ENCODE measurements around the gene CRIP2. TPM values are rescaled to one million over a fixed set of nuclear protein-coding genes. Genes with fewer than 3 reads are reported as not detected.

The CRIP2 gene
- total RNA-seq, 6 experiments from 2014 or later = 11.2 to 50.0 (median 27.5) TPM

- intact Hi-C loops (cut with DNase I) = no loop called here
- no peak overlapping the region for H3K4me3 ChIP-seq
- H3K27me3 ChIP-seq = no peaks in the 10 kb centered on the region
- H3K27ac ChIP-seq = no peak overlapping the region
- H3K36me3 ChIP-seq = peaks cover 0 to 12% (median 2%) of the 10 kb centered on the region in 4 donors
- no CpG with 5 or more reads among the region's 18 CpGs for WGBS (ENCODE audit: insufficient coverage, low coverage, low lambda C conversion rate, missing lambda C conversion rate)
- DNase-seq = no peak
- ATAC-seq = no peak
- H3K4me1 ChIP-seq = no peaks in the 10 kb centered on the region
- TF ChIP-seq, protein P1, sequence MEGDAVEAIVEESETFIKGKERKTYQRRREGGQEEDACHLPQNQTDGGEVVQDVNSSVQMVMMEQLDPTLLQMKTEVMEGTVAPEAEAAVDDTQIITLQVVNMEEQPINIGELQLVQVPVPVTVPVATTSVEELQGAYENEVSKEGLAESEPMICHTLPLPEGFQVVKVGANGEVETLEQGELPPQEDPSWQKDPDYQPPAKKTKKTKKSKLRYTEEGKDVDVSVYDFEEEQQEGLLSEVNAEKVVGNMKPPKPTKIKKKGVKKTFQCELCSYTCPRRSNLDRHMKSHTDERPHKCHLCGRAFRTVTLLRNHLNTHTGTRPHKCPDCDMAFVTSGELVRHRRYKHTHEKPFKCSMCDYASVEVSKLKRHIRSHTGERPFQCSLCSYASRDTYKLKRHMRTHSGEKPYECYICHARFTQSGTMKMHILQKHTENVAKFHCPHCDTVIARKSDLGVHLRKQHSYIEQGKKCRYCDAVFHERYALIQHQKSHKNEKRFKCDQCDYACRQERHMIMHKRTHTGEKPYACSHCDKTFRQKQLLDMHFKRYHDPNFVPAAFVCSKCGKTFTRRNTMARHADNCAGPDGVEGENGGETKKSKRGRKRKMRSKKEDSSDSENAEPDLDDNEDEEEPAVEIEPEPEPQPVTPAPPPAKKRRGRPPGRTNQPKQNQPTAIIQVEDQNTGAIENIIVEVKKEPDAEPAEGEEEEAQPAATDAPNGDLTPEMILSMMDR (IDR thresholded peaks at IDR 0.05) = no peak
- no peak for TF ChIP-seq POLR2A (IDR thresholded peaks at IDR 0.05)
- H3K9me3 ChIP-seq = no peaks in the 10 kb centered on the region
Observed at GRCh38 chr14:105458010-105458409, 16.6 kb upstream of the CRIP2 start.

- ATAC-seq (no peak), DNase-seq (no peak)
- 80% methylated on average over 1 of the region's 14 CpGs for WGBS (ENCODE audit: insufficient coverage, low coverage, low lambda C conversion rate, missing lambda C conversion rate)
- Histone ChIP-seq H3K27me3 (no peaks in the 10 kb centered on the region), H3K9me3 (no peaks in the 10 kb centered on the region), H3K4me3 (no peak overlapping the region), H3K36me3 (peaks cover 0 to 12% (median 4%) of the 10 kb centered on the region in 4 donors), H3K4me1 (no peaks in the 10 kb centered on the region), H3K27ac (no peak overlapping the region)
- intact Hi-C loops (cut with DNase I) = no loop called here
- TF ChIP-seq, protein P1 (IDR thresholded peaks at IDR 0.05) = no peak
- no peak for TF ChIP-seq POLR2A (IDR thresholded peaks at IDR 0.05)
Observed at GRCh38 chr14:105458571-105458970, 16.1 kb upstream of the CRIP2 start.

DNA sequence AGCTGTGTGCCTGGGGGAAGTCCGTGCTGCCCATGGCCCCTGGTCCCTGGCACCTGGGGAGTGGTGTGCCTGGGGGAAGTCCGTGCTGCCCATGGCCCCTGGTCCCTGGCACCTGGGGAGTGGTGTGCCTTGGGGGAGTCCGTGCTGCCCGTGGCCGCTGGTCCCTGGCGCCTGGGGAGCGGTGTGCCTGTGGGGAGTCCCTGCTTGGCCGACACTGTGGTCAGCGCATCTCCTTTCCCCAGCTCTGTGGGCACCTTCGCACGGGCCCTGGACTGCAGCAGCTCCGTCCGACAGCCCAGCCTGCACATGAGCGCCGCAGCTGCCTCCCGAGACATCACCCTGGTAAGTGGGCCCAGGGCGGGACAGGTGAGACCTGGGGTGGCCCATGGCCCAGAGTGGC, 14.5 kb upstream of the CRIP2 start:
- intact Hi-C loops (cut with DNase I) = no loop called here
- DNase-seq (no peak), ATAC-seq (no peak)
- TF ChIP-seq, protein P1 (IDR thresholded peaks at IDR 0.05) = no peak
- TF ChIP-seq POLR2A (IDR thresholded peaks at IDR 0.05) = no peak
- Histone ChIP-seq H3K27ac (no peak overlapping the region), H3K27me3 (no peaks in the 10 kb centered on the region), H3K9me3 (no peaks in the 10 kb centered on the region), H3K4me1 (no peaks in the 10 kb centered on the region), H3K36me3 (peaks cover 0 to 19% (median 8%) of the 10 kb centered on the region in 4 donors), H3K4me3 (no peak overlapping the region)
- 98% methylated on average over 6 of the region's 17 CpGs for whole genome bisulfite sequencing (ENCODE audit: insufficient coverage, low coverage, low lambda C conversion rate, missing lambda C conversion rate)

GRCh38 chr14:105460616-105461015, 14.0 kb upstream of the CRIP2 start:
- no peaks in the 10 kb centered on the region for H3K27me3 ChIP-seq
- intact Hi-C loops (cut with DNase I) = no loop called here
- 96% methylated on average over 12 of the region's 17 CpGs for WGBS (ENCODE audit: insufficient coverage, low coverage, low lambda C conversion rate, missing lambda C conversion rate)
- H3K4me1 ChIP-seq = no peaks in the 10 kb centered on the region
- no peaks in the 10 kb centered on the region for H3K9me3 ChIP-seq
- no peak overlapping the region for H3K4me3 ChIP-seq
- ATAC-seq = no peak
- H3K27ac ChIP-seq = no peak overlapping the region
- DNase-seq = no peak
- peaks cover 0 to 19% (median 8%) of the 10 kb centered on the region in 4 donors for H3K36me3 ChIP-seq
- TF ChIP-seq, protein P1 (IDR thresholded peaks at IDR 0.05) = no peak
- no peak for TF ChIP-seq POLR2A (IDR thresholded peaks at IDR 0.05)

GRCh38 chr14:105461903-105462302, 12.7 kb upstream of the CRIP2 start:
- Histone ChIP-seq H3K36me3 (peaks cover 0 to 19% (median 8%) of the 10 kb centered on the region in 4 donors), H3K27ac (no peak overlapping the region), H3K27me3 (no peaks in the 10 kb centered on the region), H3K4me1 (no peaks in the 10 kb centered on the region), H3K4me3 (no peak overlapping the region), H3K9me3 (no peaks in the 10 kb centered on the region)
- TF ChIP-seq POLR2A (IDR thresholded peaks at IDR 0.05) = no peak
- TF ChIP-seq, protein P1 (IDR thresholded peaks at IDR 0.05) = no peak
- 92% methylated on average over 2 of the region's 18 CpGs for WGBS (ENCODE audit: insufficient coverage, low coverage, low lambda C conversion rate, missing lambda C conversion rate)
- intact Hi-C loops (cut with DNase I) = no loop called here
- DNase-seq = no peak
- ATAC-seq = no peak

Measured in right lobe of liver (tissue), 6 donors.